ENCODE results near the gene ZBTB7C. TPM values are rescaled to one million over a fixed set of nuclear protein-coding genes. Genes with fewer than 3 reads are reported as not detected.

ZBTB7C gene
- total RNA-seq, 1 donor from 2014 or later, result under 0.01 TPM

GRCh38 chr18:48428475-48429177, 19.4 kb upstream of the ZBTB7C start:
- no peaks in the 10 kb centered on the region for H3K36me3 ChIP-seq (ENCODE audit: control insufficient read depth, insufficient read depth, low read length)
- FAIRE-seq (no peak), DNase-seq (ENCODE audit: low read depth) (no peak)
- H3K27me3 ChIP-seq (ENCODE audit: control insufficient read depth, insufficient read depth, low read length), result peaks cover 6% of the 10 kb centered on the region
- TF ChIP-seq CTCF (IDR thresholded peaks at IDR 0.05; ENCODE audit: insufficient read depth, low read length, severe bottlenecking), result no peak
- H3K4me3 ChIP-seq (ENCODE audit: low read depth, low read length), result no peak overlapping the region

GRCh38 chr18:48422947-48423378, 13.8 kb upstream of the ZBTB7C start:
- Histone ChIP-seq H3K27me3 (ENCODE audit: control insufficient read depth, insufficient read depth, low read length) (peaks cover 10% of the 10 kb centered on the region), H3K36me3 (ENCODE audit: control insufficient read depth, insufficient read depth, low read length) (no peaks in the 10 kb centered on the region), H3K4me3 (ENCODE audit: low read depth, low read length) (no peak overlapping the region)
- TF ChIP-seq CTCF (IDR thresholded peaks at IDR 0.05; ENCODE audit: insufficient read depth, low read length, severe bottlenecking), result no peak
- no peak for DNase-seq (ENCODE audit: low read depth)
- FAIRE-seq, result no peak

- DNase-seq (ENCODE audit: low read depth) (peak; percentile 68), FAIRE-seq (no peak)
- Histone ChIP-seq H3K4me3 (ENCODE audit: low read depth, low read length) (no peak overlapping the region), H3K36me3 (ENCODE audit: control insufficient read depth, insufficient read depth, low read length) (no peaks in the 10 kb centered on the region), H3K27me3 (ENCODE audit: control insufficient read depth, insufficient read depth, low read length) (peaks cover 8% of the 10 kb centered on the region)
- no peak for TF ChIP-seq CTCF (IDR thresholded peaks at IDR 0.05; ENCODE audit: insufficient read depth, low read length, severe bottlenecking)
These were observed 10.3 kb upstream of the ZBTB7C start for GRCh38 chr18:48419277-48420022.

- H3K27me3 ChIP-seq (ENCODE audit: control insufficient read depth, insufficient read depth, low read length), result peaks cover 6% of the 10 kb centered on the region
- no peak for TF ChIP-seq CTCF (IDR thresholded peaks at IDR 0.05; ENCODE audit: insufficient read depth, low read length, severe bottlenecking)
- no peaks in the 10 kb centered on the region for H3K36me3 ChIP-seq (ENCODE audit: control insufficient read depth, insufficient read depth, low read length)
- FAIRE-seq (no peak), DNase-seq (ENCODE audit: low read depth) (no peak)
- no peak overlapping the region for H3K4me3 ChIP-seq (ENCODE audit: low read depth, low read length)
These were observed 9.5 kb upstream of the ZBTB7C start for GRCh38 chr18:48418539-48419276.

- DNase-seq (ENCODE audit: low read depth) (no peak), FAIRE-seq (no peak)
- no peak for TF ChIP-seq CTCF (IDR thresholded peaks at IDR 0.05; ENCODE audit: insufficient read depth, low read length, severe bottlenecking)
- no peak overlapping the region for H3K4me3 ChIP-seq (ENCODE audit: low read depth, low read length)
- peaks cover 5% of the 10 kb centered on the region for H3K27me3 ChIP-seq (ENCODE audit: control insufficient read depth, insufficient read depth, low read length)
- H3K36me3 ChIP-seq (ENCODE audit: control insufficient read depth, insufficient read depth, low read length), result no peaks in the 10 kb centered on the region
These were observed 8.8 kb upstream of the ZBTB7C start for GRCh38 chr18:48417985-48418384.

Data from bronchial epithelial cell (primary cell).